H1 (cell line): Measurements from ENCODE around the gene YAF2. TPM values are rescaled to one million over a fixed set of nuclear protein-coding genes. Genes with fewer than 3 reads are reported as not detected.

Experiments
- EP300 ChIP-seq, 2 experiments: IDR thresholded peaks; 1 replicate in 1 of 2; 2 replicates in 1 of 2; pipeline ENCODE4 v1.6.1; 2011 to 2012; ENCODE audit warnings: low read depth in 2 of 2, low read length in 2 of 2, mild to moderate bottlenecking in 2 of 2, borderline replicate concordance in 1 of 2, inconsistent platforms in 1 of 2, moderate library complexity in 1 of 2
- JUND ChIP-seq: IDR thresholded peaks from 2 replicates; pipeline ENCODE4 v1.6.1; 2011; ENCODE audit warnings: mild to moderate bottlenecking, improper control_type of control experiment, low read length
- polyA plus RNA-seq, 7 experiments: library from polyadenylated mRNA; depleted of rRNA in 3 of 7; stranded (reverse) in 5 of 7; unstranded in 2 of 7; fragments of >200 nt in 5 of 7; fragments of 200-250 nt in 2 of 7; gene quantifications; 1 replicate in 5 of 7; 2 replicates in 1 of 7; 4 replicates in 1 of 7; pipeline versions ENCODE4 v1.2.1 to v1.2.3, GENCODE V29; 2011 to 2013; ENCODE audit warnings: missing spikeins in 2 of 7, mixed read lengths in 2 of 7
- total RNA-seq: library from RNA; stranded (reverse); fragmentation: NEBNext Ultra II Directional; extraction: Animal tissue kit (Norgen Biotek cat#: 25700); gene quantifications from 2 replicates; pipeline ENCODE4 v1.2.1, GENCODE V29; 2021

Gene YAF2
- total and polyA plus RNA-seq, 2 of the 8 experiments (the other 6 are each of a cell fraction or from before 2014, with no cell fraction given), result 0.50 to 2.2 TPM

DNA sequence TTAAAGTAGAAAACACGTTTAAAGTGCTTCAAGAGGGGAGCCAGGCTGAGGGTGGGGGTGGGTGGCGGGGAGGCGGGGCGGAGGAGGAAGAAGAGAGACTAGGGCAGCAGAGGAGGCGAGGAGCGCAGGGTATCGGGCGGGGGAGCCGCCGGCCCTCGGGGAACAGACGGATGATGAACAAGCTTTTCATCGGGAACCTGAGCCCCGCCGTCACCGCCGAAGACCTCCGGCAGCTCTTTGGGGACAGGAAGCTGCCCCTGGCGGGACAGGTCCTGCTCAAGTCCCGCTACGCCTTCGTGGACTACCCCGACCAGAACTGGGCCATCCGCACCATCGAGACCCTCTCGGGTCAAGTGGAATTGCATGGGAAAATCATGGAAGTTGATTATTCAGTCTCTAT, 48.7 kb upstream of the YAF2 start (continued):
- no peak for TF ChIP-seq EP300 (IDR thresholded peaks at IDR 0.05; ENCODE audit: borderline replicate concordance in 1 of 2, low read depth in 2 of 2, low read length in 2 of 2)
- TF ChIP-seq JUND, result no peak
